Measurements from ENCODE around the gene PM20D1.

- TF ChIP-seq REST (IDR thresholded peaks at IDR 0.05; ENCODE audit: insufficient read depth in 1 of 2, low read depth in 2 of 2, low read length in 2 of 2) (no peak), POLR2AphosphoS5 (IDR thresholded peaks at IDR 0.05; ENCODE audit: low read depth, low read length) (no peak), FOXP2 (optimal IDR thresholded peaks at IDR 0.05; ENCODE audit: borderline replicate concordance, extremely low read depth, extremely low read length, insufficient read depth) (no peak), SIN3A (IDR thresholded peaks at IDR 0.05; ENCODE audit: borderline replicate concordance, insufficient read depth, low read length) (no peak)
Measured at GRCh38 chr1:205879974-205880373, 30.0 kb upstream of the PM20D1 start.

Data from PFSK-1 (cell line).